GM23248 (cell line): ENCODE data around the gene L3MBTL4. TPM values are rescaled to one million over a fixed set of nuclear protein-coding genes. Genes with fewer than 3 reads are reported as not detected.
"Not testable (repeated sequence)": the region's sequence is repeated elsewhere in the genome, so short reads cannot be mapped to it uniquely, and the experiment has no call there.

Experiments
- DNase-seq: peaks from one replicate; pipeline ENCODE4 v3.0.0-alpha.2; 2015
- H2AFZ ChIP-seq: fragments of 200-600 bp; sonication (generic); 2 replicates; pipeline ENCODE4 v1.6.1; 2016; ENCODE audit warnings: antibody characterized with exemption
- H3F3A ChIP-seq: fragments of 200-600 bp; sonication (generic); 2 replicates; pipeline ENCODE4 v1.6.1; 2016; ENCODE audit warnings: mild to moderate bottlenecking, antibody characterized with exemption, mixed run types; ENCODE audit not compliant: insufficient read depth
- H3K27ac ChIP-seq: fragments of 200-600 bp; sonication (generic); 2 replicates; pipeline ENCODE4 v1.5.1; 2016; ENCODE audit warnings: mild to moderate bottlenecking
- H3K27me3 ChIP-seq: fragments of 200-600 bp; sonication (generic); replicated peaks from 2 replicates; pipeline ENCODE4 v1.6.1; 2016; ENCODE audit warnings: mild to moderate bottlenecking; ENCODE audit not compliant: insufficient read depth
- H3K36me3 ChIP-seq: fragments of 200-600 bp; sonication (generic); 2 replicates; pipeline ENCODE4 v1.6.1; 2016; ENCODE audit warnings: low read depth, mild to moderate bottlenecking
- H3K4me1 ChIP-seq: fragments of 200-600 bp; sonication (generic); 2 replicates; pipeline ENCODE4 v1.6.1; 2016; ENCODE audit warnings: mild to moderate bottlenecking; ENCODE audit not compliant: insufficient read depth
- H3K4me2 ChIP-seq: fragments of 200-600 bp; sonication (generic); one replicate; pipeline ENCODE4 v1.6.1; 2016; ENCODE audit warnings: mild to moderate bottlenecking; ENCODE audit not compliant: unreplicated experiment
- H3K4me3 ChIP-seq: fragments of 200-600 bp; sonication (generic); 2 replicates; pipeline ENCODE4 v1.5.1; 2016; ENCODE audit warnings: mild to moderate bottlenecking
- H3K79me2 ChIP-seq: fragments of 200-600 bp; sonication (generic); 2 replicates; pipeline ENCODE4 v1.6.1; 2016; ENCODE audit warnings: mild to moderate bottlenecking; ENCODE audit not compliant: insufficient read depth
- H3K9ac ChIP-seq: fragments of 200-600 bp; sonication (generic); 2 replicates; pipeline ENCODE4 v1.6.1; 2016; ENCODE audit warnings: mild to moderate bottlenecking
- H3K9me2 ChIP-seq: fragments of 200-600 bp; sonication (generic); 2 replicates; pipeline ENCODE4 v1.6.1; 2016; ENCODE audit warnings: mixed run types, mild to moderate bottlenecking, moderate library complexity; ENCODE audit not compliant: insufficient read depth
- H3K9me3 ChIP-seq: fragments of 200-600 bp; sonication (generic); one replicate; pipeline ENCODE4 v1.6.1; 2017; ENCODE audit warnings: low read depth
- H4K20me1 ChIP-seq: fragments of 200-600 bp; sonication (generic); 2 replicates; pipeline ENCODE4 v1.6.0; 2016; ENCODE audit not compliant: insufficient read depth
- EZH2 ChIP-seq: fragments of 200-600 bp; sonication (generic); IDR thresholded peaks from 2 replicates; pipeline ENCODE4 v1.6.1; 2018; ENCODE audit warnings: antibody characterized with exemption, mild to moderate bottlenecking; ENCODE audit not compliant: insufficient read depth, poor library complexity, severe bottlenecking
- EZH2phosphoT487 ChIP-seq: fragments of 200-600 bp; sonication (generic); IDR thresholded peaks from 2 replicates; pipeline ENCODE4 v1.6.1; 2018; ENCODE audit warnings: antibody characterized with exemption, moderate library complexity, mild to moderate bottlenecking, low read depth; ENCODE audit not compliant: insufficient read depth
- WGBS, 2 experiments: methylation state at CpG; one replicate each; pipeline ENCODE4 v1.1.6; 2015 to 2017; ENCODE audit warnings: low lambda C conversion rate in 2 of 2, low coverage in 1 of 2; ENCODE audit errors: missing lambda C conversion rate in 2 of 2; 5-methylcytosine and 5-hydroxymethylcytosine counted together
- in situ Hi-C: fragments of 300-500 bp; cut with MboI; formaldehyde crosslinking; loops from 2 replicates; pipeline ENCODE4 v1.15.0; 2020
- polyA plus RNA-seq: library from polyadenylated mRNA; unstranded; fragments of >200 nt; fragmentation: Nextera tagmentation; extraction: Ambion mirVana; gene quantifications from 2 replicates; pipeline ENCODE4 v1.2.1, GENCODE V29; 2016
- total RNA-seq: library from RNA; depleted of rRNA; stranded (reverse); fragments of >200 nt; shearing (Covaris generic); gene quantifications from 2 replicates; pipeline ENCODE4 v1.2.3, GENCODE V29; 2014

L3MBTL4 gene
- total and polyA plus RNA-seq, 2 experiments from 2014 or later, result not detected

DNA sequence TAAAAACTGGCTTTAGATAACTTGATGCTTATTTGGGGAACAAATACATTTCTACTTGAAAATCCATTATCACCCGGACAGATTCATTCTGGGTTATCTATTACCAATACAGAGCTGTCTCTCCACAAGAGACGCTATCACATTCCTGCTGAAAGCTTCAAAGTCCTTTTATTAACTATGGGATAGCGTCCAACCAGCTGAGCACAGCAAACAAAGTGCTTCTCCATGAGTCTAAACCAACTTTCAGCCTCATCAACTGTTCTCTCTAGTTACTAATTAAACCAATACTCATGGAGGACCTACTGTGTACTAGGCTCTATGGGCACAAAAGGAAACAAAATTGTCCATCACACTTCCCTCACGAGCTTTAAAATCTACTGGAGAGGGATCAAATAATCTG lies 132.8 kb downstream of the L3MBTL4 start:
- H3K4me3 ChIP-seq, result no peak overlapping the region
- no peak overlapping the region for H3K4me2 ChIP-seq
- no peaks in the 10 kb centered on the region for H3K79me2 ChIP-seq
- no peaks in the 10 kb centered on the region for H3K36me3 ChIP-seq
- no peaks in the 10 kb centered on the region for H3K4me1 ChIP-seq
- in situ Hi-C loops, result no loop called here
- H3K9me3 ChIP-seq, result no peaks in the 10 kb centered on the region
- H3K27me3 ChIP-seq, result no peaks in the 10 kb centered on the region
- no peak for TF ChIP-seq EZH2phosphoT487
- no peak for TF ChIP-seq EZH2
- H3F3A ChIP-seq, result no peaks in the 10 kb centered on the region
- no peak overlapping the region for H2AFZ ChIP-seq
- no peak for DNase-seq
- no peak overlapping the region for H3K9ac ChIP-seq
- no peaks in the 10 kb centered on the region for H3K9me2 ChIP-seq
- WGBS, 2 experiments, result 59 to 62% methylated on average over 4 of the region's 4 CpGs
- H4K20me1 ChIP-seq, result no peaks in the 10 kb centered on the region
- H3K27ac ChIP-seq, result no peak overlapping the region

DNA sequence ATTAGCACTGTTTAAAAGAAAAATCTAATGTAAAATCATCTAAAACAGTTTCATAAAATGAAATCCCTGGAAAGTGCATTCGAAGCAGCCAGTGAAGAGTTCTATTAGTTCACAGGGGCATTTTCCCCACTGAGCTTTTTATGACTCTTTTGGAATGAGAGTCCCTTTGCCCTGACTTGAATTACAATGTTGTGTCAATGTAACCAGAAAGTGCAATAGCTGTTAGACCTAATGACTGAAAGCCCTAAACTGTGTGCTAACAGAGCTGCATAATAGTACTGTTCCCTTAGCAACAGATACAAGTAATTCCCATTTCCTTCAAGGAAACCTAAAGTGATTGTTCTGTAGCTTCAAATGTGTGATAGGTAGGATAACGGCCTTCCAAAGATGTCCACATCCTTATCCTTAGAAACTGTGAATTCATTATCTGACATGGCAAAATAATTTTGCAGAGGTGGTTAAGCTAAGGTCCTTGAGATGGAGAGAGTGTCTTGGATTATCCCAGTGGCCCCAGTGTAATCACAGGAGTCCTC lies 134.4 kb downstream of the L3MBTL4 start:
- Histone ChIP-seq H3K79me2 (no peaks in the 10 kb centered on the region), H3K9ac (no peak overlapping the region), H3K27ac (no peak overlapping the region), H3K4me3 (no peak overlapping the region), H3K9me2 (no peaks in the 10 kb centered on the region), H3K36me3 (no peaks in the 10 kb centered on the region), H3K4me2 (no peak overlapping the region), H3K27me3 (no peaks in the 10 kb centered on the region), H3K9me3 (no peaks in the 10 kb centered on the region), H3K4me1 (no peaks in the 10 kb centered on the region), H2AFZ (no peak overlapping the region), H3F3A (no peaks in the 10 kb centered on the region), H4K20me1 (no peaks in the 10 kb centered on the region)
- WGBS, 2 experiments, result 44 to 56% methylated on average over 2 of the region's 2 CpGs
- DNase-seq, result no peak
- in situ Hi-C loops, result no loop called here
- TF ChIP-seq EZH2 (no peak), EZH2phosphoT487 (no peak)

DNA sequence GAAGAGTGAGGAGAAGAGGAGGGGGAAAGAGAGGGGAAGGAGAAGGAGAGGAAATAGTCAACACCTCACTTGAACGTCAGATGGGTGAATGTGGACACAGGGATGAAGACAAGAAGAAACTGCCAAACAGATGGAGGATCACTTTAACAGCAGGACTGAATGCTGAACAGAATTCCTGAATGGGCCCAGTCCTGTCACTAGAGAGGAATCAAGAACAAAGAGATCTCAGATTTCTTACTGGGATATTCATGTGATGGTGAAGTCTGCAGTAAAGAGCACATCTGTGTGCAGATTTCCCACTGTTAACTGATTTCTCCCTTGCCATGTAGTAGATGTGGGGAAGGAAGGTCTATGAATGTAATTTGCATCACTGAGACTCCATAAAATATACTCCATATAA lies 135.4 kb downstream of the L3MBTL4 start:
- DNase-seq, result no peak
- WGBS, 2 experiments, result 41 to 60% methylated on average over 1 of the region's 1 CpG
- no peak overlapping the region for H3K4me3 ChIP-seq
- TF ChIP-seq EZH2phosphoT487 (no peak), EZH2 (no peak)
- H2AFZ ChIP-seq, result no peak overlapping the region
- no peaks in the 10 kb centered on the region for H3K9me3 ChIP-seq
- no peaks in the 10 kb centered on the region for H3K79me2 ChIP-seq
- H3K9me2 ChIP-seq, result no peaks in the 10 kb centered on the region
- H3K27ac ChIP-seq, result no peak overlapping the region
- no peaks in the 10 kb centered on the region for H4K20me1 ChIP-seq
- H3F3A ChIP-seq, result no peaks in the 10 kb centered on the region
- no peak overlapping the region for H3K9ac ChIP-seq
- no peak overlapping the region for H3K4me2 ChIP-seq
- in situ Hi-C loops, result no loop called here
- no peaks in the 10 kb centered on the region for H3K4me1 ChIP-seq
- no peaks in the 10 kb centered on the region for H3K27me3 ChIP-seq
- no peaks in the 10 kb centered on the region for H3K36me3 ChIP-seq

DNA sequence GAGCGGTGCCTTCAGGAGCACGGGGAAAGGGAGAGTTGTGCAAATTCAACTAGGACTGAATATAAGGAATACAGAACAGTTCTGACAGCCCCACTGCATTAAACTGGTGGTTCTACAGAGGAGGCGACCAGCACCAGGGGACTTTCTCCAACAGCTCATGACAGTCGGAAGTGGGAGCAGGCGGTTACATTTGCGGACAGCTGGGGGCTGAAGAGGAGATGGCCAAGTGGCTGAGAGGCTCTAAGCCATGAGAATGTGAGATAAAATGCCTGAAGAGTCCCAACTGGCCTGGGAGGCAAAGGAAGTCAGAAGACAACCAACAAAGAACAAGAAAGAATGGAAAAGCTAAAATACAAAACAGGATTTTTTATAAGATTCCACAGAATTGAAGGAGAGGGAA lies 141.3 kb downstream of the L3MBTL4 start:
- DNase-seq, result no peak
- Histone ChIP-seq H3K9ac (no peak overlapping the region), H3K4me2 (no peak overlapping the region), H2AFZ (no peak overlapping the region), H3K4me1 (no peaks in the 10 kb centered on the region), H3K36me3 (no peaks in the 10 kb centered on the region), H3K4me3 (no peak overlapping the region), H3K9me2 (no peaks in the 10 kb centered on the region), H3K9me3 (no peaks in the 10 kb centered on the region), H3K27me3 (no peaks in the 10 kb centered on the region), H3K79me2 (no peaks in the 10 kb centered on the region), H3K27ac (no peak overlapping the region), H3F3A (no peaks in the 10 kb centered on the region), H4K20me1 (no peaks in the 10 kb centered on the region)
- TF ChIP-seq EZH2phosphoT487, result no peak
- TF ChIP-seq EZH2, result no peak
- 63 to 83% methylated on average over 4 to 5 of the region's 6 CpGs for WGBS, 2 experiments
- in situ Hi-C loops, result no loop called here

DNA sequence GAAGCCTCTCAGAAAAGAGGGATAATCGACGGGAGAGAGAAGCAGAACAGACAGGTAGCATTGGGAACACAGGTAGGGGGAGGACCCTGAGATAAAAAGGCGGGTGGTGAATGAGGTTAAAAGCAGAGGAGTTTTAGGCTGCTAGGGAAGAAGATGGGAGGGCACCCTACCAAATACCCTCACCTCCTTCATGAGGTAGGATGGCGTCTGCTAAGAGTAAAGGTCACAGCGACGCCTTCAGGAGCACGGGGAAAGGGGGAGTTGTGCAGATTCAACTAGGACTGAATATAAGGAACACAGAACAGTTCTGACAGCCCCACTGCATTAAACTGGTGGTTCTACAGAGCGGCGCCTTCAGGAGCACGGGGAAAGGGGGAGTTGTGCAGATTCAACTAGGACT lies 142.6 kb downstream of the L3MBTL4 start:
- in situ Hi-C loops, H3K27ac ChIP-seq, DNase-seq, H3F3A ChIP-seq, H3K9me3 ChIP-seq, H3K36me3 ChIP-seq, H3K79me2 ChIP-seq, H3K9me2 ChIP-seq, H3K9ac ChIP-seq, H4K20me1 ChIP-seq, H3K4me3 ChIP-seq, H3K4me1 ChIP-seq, H3K4me2 ChIP-seq, H2AFZ ChIP-seq, H3K27me3 ChIP-seq: not testable (repeated sequence)
- WGBS, 2 experiments, result 21 to 30% methylated on average over 7 to 8 of the region's 10 CpGs
